IPS-18a (cell line): ENCODE data around the gene RDH13.

Source experiments
- H3K27ac ChIP-seq: one replicate; pipeline ENCODE4 v1.5.1; 2013; ENCODE audit warnings: low read length
- H3K27me3 ChIP-seq: one replicate; pipeline ENCODE4 v1.6.1; 2013; ENCODE audit warnings: mild to moderate bottlenecking, low read length; ENCODE audit not compliant: control insufficient read depth, insufficient read depth
- H3K36me3 ChIP-seq: one replicate; pipeline ENCODE4 v1.6.1; 2013; ENCODE audit warnings: low read depth, low read length; ENCODE audit not compliant: control insufficient read depth
- H3K4me1 ChIP-seq: one replicate; pipeline ENCODE4 v1.6.1; 2013; ENCODE audit warnings: low read depth, low read length; ENCODE audit not compliant: control insufficient read depth
- H3K4me3 ChIP-seq: one replicate; pipeline ENCODE4 v1.5.1; 2013; ENCODE audit warnings: low read length
- H3K9ac ChIP-seq: one replicate; pipeline ENCODE4 v1.6.1; 2013; ENCODE audit warnings: mild to moderate bottlenecking, low read length, moderate library complexity
- H3K9me3 ChIP-seq: one replicate; pipeline ENCODE4 v1.6.1; 2013; ENCODE audit warnings: low read depth, low read length; ENCODE audit not compliant: control insufficient read depth

Gene RDH13

GRCh38 chr19:55098716-55099556 is 36.0 kb upstream of the RDH13 start:
- Histone ChIP-seq H3K27ac (no peak overlapping the region), H3K27me3 (no peaks in the 10 kb centered on the region), H3K9ac (no peak overlapping the region), H3K36me3 (no peaks in the 10 kb centered on the region), H3K9me3 (no peaks in the 10 kb centered on the region), H3K4me1 (peaks cover 9% of the 10 kb centered on the region), H3K4me3 (no peak overlapping the region)

GRCh38 chr19:55097864-55098715 is 35.1 kb upstream of the RDH13 start:
- Histone ChIP-seq H3K9me3 (no peaks in the 10 kb centered on the region), H3K9ac (no peak overlapping the region), H3K4me1 (peaks cover 9% of the 10 kb centered on the region), H3K27me3 (no peaks in the 10 kb centered on the region), H3K36me3 (no peaks in the 10 kb centered on the region), H3K27ac (no peak overlapping the region), H3K4me3 (no peak overlapping the region)

GRCh38 chr19:55096061-55096701 is 33.2 kb upstream of the RDH13 start:
- Histone ChIP-seq H3K9ac (no peak overlapping the region), H3K27me3 (no peaks in the 10 kb centered on the region), H3K27ac (no peak overlapping the region), H3K36me3 (no peaks in the 10 kb centered on the region), H3K4me3 (no peak overlapping the region), H3K9me3 (no peaks in the 10 kb centered on the region), H3K4me1 (peaks cover 13% of the 10 kb centered on the region)

GRCh38 chr19:55095260-55096060 is 32.5 kb upstream of the RDH13 start:
- Histone ChIP-seq H3K9me3 (no peaks in the 10 kb centered on the region), H3K9ac (no peak overlapping the region), H3K27ac (no peak overlapping the region), H3K4me3 (no peak overlapping the region), H3K36me3 (no peaks in the 10 kb centered on the region), H3K27me3 (no peaks in the 10 kb centered on the region), H3K4me1 (peaks cover 13% of the 10 kb centered on the region)

- no peaks in the 10 kb centered on the region for H3K36me3 ChIP-seq
- no peak overlapping the region for H3K9ac ChIP-seq
- H3K9me3 ChIP-seq = no peaks in the 10 kb centered on the region
- H3K27me3 ChIP-seq = no peaks in the 10 kb centered on the region
- H3K4me3 ChIP-seq = no peak overlapping the region
- no peak overlapping the region for H3K27ac ChIP-seq
- H3K4me1 ChIP-seq = peaks cover 13% of the 10 kb centered on the region
These were observed 31.7 kb upstream of the RDH13 start for GRCh38 chr19:55094456-55095259.

- Histone ChIP-seq H3K4me3 (peak overlapping the region; percentile 64), H3K27me3 (no peaks in the 10 kb centered on the region), H3K4me1 (peaks cover 24% of the 10 kb centered on the region), H3K9me3 (no peaks in the 10 kb centered on the region), H3K9ac (no peak overlapping the region), H3K36me3 (no peaks in the 10 kb centered on the region), H3K27ac (no peak overlapping the region)
These were observed 29.7 kb upstream of the RDH13 start for GRCh38 chr19:55092423-55093318.

- no peak overlapping the region for H3K9ac ChIP-seq
- H3K9me3 ChIP-seq = no peaks in the 10 kb centered on the region
- H3K27ac ChIP-seq = no peak overlapping the region
- peaks cover 24% of the 10 kb centered on the region for H3K4me1 ChIP-seq
- H3K27me3 ChIP-seq = no peaks in the 10 kb centered on the region
- peak overlapping the region; percentile 64 for H3K4me3 ChIP-seq
- no peaks in the 10 kb centered on the region for H3K36me3 ChIP-seq
These were observed 29.0 kb upstream of the RDH13 start for GRCh38 chr19:55091955-55092354.

- H3K36me3 ChIP-seq = no peaks in the 10 kb centered on the region
- no peak overlapping the region for H3K27ac ChIP-seq
- no peak overlapping the region for H3K9ac ChIP-seq
- no peaks in the 10 kb centered on the region for H3K27me3 ChIP-seq
- H3K4me1 ChIP-seq = peaks cover 24% of the 10 kb centered on the region
- H3K9me3 ChIP-seq = no peaks in the 10 kb centered on the region
- H3K4me3 ChIP-seq = no peak overlapping the region
These were observed 28.4 kb upstream of the RDH13 start for GRCh38 chr19:55091126-55091910.

- Histone ChIP-seq H3K36me3 (no peaks in the 10 kb centered on the region), H3K9ac (no peak overlapping the region), H3K9me3 (no peaks in the 10 kb centered on the region), H3K27ac (no peak overlapping the region), H3K4me3 (no peak overlapping the region), H3K4me1 (peaks cover 26% of the 10 kb centered on the region), H3K27me3 (peaks cover 6% of the 10 kb centered on the region)
These were observed 27.6 kb upstream of the RDH13 start for GRCh38 chr19:55090564-55090963.
